ENCODE data around the gene NTF4.

NTF4 gene, protein sequence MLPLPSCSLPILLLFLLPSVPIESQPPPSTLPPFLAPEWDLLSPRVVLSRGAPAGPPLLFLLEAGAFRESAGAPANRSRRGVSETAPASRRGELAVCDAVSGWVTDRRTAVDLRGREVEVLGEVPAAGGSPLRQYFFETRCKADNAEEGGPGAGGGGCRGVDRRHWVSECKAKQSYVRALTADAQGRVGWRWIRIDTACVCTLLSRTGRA

DNA sequence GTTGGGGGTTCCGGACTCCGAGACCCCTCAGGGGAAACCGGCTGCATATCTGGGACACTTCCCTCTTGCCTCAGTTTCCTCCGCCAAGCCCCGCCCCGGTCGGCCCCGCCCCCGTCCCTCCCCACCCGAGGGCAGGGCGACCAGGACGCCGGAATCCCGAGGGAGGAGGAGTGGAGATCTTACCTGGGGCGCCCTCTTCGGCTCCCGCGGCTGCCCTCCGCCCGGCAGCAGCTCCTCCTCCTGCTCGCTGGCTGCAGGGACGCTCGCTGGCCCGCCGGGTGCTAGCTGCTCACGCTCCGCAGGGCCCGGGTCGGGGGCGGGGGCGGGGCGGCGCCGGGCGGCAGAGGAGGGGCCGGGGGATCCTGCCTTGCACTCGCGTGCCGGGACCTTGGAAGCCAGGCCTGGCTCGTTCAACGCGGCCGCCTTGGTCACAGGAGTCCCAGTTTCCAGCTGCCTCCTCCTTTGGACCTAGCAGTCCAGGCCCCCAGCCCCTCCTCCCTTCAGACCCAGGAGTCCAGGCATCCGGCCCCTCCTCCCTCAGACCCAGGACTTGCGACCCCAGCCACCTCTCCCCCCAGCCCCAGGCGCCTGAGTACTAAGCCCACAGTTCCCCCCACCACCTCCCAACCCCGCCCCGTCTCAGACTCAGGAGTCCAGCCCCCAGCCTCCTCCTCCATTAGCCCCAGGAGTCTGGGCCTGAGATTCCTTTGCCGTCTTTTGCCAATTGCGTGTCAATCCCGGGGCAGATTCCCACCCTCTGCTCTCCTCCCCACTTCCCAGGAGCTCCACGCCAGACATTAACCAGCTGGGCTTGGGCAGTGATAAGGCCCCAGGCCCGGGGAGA, at the start of gene NTF4:
NTF4 (minus strand) TSS at position 51 of the 844 bp plus-strand sequence. CDS start 2,821 bp downstream, outside the sequence.
- no peak for DNase-seq (ENCODE audit: low read depth in 2 of 2)

DNA sequence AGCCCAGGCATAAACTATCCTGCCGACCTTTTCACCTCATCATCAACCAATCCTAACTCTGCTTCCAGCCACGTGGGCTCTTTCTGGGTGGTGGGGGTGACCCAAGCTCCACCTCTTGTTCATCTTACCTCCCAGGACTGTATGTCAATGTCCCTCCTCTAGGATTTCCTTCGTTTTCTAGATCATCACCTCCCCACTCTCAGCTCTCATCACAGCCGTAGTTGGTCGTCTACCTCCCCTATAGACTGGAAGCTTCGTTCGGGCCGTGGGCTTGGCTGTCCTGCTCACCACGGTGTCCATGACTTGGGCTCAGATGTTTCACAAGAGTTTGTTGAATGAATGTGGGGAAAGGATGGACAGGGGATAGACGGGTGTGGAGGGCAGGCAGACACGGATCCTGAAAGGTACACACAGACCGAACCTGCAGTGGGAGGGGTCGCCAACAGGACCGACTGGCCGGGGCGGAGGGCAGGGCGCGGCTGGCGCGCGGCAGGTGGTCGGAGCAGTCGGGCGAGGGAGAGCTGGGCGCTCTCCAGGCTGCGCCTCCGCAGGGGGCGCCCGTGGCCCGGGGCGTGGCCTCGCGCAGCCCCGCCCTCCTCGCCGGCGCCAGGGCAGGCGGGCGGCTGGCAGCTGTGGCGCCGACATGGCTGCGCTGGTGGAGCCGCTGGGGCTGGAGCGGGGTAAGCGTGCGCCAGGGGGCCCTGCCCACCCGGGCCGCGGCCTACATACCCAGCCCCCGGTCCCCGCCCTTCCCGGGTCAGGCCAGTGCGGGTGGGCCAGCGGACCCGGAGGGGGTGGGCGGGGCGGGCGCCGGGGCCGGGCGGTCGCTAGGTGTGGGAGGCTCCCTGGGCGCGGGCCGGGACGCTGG, 49.4 kb upstream of the NTF4 start, which contains the start of gene LIN7B:
LIN7B (plus strand) TSS at position 609 of the 868 bp plus-strand sequence; CDS start at position 644, 35 bp downstream.
- peak in 1 of 2 donors; percentile 59 for DNase-seq (ENCODE audit: low read depth in 2 of 2)

DNA sequence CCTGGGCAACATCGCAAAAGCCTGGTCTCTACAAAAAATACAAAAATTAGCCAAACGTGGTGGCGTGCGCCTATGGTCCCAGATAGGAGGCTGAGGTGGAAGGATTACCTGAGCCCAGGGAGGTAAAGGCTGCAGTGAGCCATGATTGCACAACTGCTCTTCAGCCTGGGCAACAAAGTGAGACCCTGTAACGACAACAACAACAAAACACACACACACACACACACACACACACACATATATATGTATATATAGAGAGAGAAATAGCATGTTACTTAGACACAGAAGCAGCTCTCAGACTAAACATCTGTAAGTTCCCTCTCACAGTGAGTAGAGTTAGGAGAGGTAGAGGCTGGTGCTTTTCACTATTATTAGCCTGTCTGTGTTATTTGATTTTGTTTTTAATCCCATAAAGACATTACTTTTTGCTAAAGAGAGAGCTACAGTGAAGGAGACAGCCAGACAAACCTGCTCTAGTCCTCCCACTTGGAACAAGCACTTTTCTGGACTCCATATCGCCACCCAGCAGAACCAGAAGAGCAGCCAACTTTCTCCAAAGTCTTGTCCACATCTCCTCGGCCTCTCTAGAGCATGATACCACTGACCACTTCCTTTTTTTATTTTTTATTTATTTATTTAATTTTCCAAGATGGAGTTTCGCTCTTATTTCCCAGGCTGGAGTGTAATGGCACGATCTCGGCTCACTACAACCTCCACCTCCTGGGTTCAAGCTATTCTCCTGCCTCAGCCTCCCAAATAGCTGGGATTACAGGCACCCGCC, 46.8 kb upstream of the NTF4 start:
- no peak for DNase-seq (ENCODE audit: low read depth in 2 of 2)

DNA sequence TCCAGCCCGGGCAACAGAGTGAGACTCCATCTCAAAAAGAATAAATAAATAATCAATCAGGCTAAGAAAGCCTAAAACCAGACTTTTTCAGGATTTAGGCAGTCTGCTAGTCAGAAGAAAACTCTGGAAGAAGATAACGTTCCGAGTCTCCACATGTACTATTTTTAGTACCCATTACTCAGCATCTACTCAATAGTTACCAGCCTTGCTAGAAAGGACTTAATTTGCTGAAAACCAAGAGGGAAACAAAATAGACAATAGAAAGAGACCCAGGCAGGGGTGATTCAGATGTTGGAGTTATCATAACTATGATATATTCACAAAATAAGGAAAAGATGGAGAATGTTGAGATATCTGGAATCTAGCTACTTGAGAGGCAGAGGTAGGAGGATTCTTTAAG, 45.9 kb upstream of the NTF4 start:
- no peak for DNase-seq (ENCODE audit: low read depth in 2 of 2)

DNA sequence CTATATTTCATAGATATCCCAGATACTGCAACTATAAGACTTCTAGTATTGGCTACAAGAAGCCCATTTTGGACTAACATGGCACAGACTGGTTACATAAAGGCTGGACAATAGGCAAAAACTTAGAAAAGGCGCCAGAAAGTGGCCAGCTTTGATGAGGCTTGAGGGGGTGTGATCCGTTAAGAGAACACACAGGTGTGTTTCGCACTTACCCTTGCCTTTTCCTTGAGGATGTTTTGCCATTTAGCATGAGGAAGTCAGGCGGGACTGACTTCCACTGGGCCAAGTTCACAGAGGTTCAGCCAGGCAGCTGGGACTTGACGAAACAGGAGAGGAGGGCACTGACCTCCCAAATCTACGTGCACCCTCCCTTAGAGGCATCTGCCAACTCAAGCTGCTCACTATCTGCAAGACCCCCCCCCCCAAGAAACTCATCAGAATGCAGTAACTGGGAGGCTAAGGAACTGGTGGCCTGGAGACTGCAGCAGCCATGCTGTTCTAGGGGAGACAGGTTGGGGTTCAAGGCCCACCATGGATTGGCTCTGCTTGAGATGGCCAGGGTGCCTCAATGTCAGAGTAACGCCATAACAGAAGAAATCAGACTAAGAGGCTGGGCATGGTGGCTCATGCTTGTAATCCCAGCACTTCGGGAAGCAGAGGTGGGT, 45.1 kb upstream of the NTF4 start:
- DNase-seq (ENCODE audit: low read depth in 2 of 2) = no peak

DNA sequence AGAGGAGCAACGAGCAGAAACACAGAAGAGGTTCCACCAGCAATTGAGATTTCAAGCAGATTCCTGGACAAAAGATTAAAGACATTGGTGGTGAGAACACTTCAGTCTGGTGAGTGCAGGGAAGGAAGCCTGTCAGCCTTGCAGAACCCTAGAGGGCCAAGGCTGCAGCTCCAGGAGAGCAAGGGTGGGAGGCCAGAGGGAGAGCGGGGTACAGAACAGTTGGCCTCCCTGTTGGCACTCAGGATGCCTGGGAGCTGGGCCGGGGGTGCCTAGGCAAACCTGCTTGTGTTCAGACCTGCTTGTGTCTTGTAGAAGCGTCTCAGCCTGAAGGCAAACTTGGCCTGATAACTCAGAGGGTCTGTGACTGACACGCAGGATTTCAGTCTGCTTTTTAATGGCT, 44.4 kb upstream of the NTF4 start:
- no peak for DNase-seq (ENCODE audit: low read depth in 2 of 2)

DNA sequence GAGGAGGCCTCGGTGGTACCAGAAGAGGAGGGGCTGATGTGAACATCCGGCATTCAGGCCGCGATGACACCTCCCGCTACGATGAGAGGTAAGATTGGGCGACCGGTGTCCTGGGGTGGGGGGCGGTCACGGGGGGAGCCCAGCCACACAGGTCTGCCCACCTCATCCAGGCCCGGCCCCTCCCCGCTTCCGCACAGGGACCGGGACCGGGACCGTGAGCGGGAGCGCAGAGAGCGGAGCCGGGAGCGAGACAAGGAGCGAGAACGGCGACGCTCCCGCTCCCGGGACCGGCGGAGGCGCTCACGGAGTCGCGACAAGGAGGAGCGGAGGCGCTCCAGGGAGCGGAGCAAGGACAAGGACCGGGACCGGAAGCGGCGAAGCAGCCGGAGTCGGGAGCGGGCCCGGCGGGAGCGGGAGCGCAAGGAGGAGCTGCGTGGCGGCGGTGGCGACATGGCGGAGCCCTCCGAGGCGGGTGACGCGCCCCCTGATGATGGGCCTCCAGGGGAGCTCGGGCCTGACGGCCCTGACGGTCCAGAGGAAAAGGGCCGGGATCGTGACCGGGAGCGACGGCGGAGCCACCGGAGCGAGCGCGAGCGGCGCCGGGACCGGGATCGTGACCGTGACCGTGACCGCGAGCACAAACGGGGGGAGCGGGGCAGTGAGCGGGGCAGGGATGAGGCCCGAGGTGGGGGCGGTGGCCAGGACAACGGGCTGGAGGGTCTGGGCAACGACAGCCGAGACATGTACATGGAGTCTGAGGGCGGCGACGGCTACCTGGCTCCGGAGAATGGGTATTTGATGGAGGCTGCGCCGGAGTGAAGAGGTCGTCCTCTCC, 43.2 kb upstream of the NTF4 start:
- no peak for DNase-seq (ENCODE audit: low read depth in 2 of 2)

DNA sequence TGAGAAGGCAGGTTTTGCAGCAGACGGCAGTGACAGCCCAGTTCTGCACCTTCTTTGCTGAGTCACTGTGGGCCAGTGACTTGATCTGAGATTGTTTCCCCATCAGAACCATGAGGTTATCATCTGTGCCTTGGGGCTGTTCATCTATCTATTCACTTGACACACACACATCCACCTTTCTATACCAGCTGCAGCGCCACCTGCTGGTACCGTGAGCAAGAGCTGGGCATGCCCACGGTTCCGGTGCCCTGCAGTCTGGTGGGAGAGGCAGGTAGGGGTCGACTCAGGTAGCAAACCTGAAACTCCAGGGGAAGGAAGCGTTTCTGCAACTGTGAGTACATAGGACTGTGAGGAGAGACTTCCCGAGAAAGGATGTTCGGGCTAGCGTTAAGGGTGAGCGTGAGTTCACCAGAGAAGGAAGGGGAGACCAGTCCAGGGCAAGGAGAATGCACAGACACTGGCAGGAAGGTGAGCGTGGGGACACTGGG, 42.1 kb upstream of the NTF4 start:
- DNase-seq (ENCODE audit: low read depth in 2 of 2) = peak; percentile 34 to 49

DNA sequence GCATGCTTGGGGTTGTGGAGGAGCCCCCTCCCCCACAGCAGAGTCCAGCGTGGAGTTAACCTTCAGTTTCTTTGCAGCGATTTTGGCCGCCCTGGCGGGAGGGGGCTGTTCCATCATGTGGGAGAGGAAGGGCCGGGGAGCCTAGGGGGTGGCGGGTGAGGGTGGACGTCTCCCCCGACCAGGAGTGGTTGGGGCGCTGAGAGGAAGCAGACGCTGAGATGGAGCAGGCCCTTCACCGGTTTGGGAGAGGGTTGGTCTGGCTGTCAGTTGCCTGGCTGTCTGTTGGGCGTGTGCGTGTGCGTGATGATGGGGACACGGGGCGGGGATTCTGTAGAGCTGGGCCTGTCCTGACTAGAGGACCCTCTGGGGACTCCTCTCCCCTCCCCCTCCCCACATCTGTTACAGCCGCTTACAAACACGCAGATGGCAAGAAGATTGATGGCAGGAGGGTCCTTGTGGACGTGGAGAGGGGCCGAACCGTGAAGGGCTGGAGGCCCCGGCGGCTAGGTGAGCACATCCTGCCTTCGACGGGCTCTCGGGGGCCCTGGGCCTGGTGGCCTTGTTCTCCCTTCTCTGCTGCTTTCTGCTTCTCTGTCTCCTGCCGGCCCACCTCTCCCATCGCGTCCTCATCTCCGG, 39.7 kb upstream of the NTF4 start:
- no peak for DNase-seq (ENCODE audit: low read depth in 2 of 2)

DNA sequence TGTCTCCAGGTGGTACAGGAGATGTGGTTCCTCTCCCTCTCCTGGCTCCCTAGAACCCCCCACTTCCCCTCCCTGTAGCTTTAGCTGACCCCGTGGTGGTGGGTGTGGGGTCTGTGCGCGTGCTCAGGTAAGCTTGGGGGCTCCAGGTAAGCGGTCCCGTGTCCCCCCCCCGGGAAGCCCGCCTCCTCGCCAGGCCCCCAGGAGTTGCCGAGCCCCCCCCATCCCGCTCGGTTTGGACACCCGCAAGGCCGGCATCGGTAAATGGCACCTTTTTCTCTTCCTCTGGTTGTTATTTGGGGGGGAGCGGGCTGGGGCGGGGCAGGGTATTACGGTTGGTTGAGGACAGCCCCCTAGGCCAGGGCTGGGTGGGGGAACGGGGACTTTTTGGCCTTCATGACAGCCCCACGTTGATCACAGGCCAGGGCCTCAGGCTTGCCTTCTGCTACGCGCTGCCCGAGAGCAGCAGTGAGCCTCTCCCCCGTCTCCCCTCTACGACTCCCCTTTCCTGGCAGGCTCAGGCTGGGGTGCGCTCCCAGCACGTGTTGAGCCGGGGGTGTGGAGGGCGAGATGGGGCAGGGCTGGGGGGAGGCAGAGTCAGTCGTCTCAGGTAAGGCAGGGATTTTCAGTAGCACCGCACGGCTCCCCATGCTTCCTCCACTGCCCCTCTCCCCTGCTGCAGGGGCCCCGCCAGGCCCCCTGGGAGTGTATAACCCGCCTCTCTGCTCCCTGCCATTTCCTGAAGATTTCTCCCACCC, 38.9 kb upstream of the NTF4 start:
- no peak for DNase-seq (ENCODE audit: low read depth in 2 of 2)

DNA sequence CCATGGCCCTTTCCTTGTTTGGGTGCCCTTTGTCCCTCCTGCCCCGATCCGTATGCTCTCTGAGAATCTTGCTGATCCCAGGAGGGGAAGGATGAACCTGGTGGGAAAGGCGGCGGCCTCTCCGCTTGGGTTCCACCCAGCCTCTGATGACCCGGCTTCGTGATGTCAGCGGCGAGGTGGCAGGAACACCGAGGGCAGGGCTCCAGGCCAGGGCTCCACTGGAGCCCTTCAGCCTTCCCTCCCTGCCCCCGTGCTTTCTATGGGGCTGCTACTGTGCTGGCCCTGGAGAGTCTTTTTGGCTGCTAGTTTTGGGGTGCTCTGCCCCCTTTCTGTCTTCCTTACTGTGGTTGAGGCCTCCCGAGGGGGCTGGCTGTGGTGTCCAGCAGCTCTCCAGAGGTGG, 37.7 kb upstream of the NTF4 start:
- no peak for DNase-seq (ENCODE audit: low read depth in 2 of 2)

DNA sequence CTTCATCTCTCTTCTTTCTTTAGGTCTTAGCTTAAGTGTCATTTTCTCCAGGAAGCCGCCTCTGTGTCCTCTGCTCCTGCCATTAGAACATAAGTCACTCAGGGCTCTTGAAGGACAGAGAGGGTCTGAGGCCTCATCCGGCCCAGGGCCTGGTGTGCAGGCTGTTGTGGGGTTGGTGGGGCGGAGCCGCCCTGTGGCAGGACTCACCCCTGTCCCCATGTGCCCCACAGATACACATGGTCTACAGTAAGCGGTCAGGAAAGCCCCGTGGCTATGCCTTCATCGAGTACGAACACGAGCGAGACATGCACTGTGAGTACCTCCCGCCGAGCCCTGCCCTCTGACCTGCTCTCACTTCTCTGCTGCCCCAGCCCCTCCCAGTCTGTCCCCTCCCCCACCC, 36.5 kb upstream of the NTF4 start:
- DNase-seq (ENCODE audit: low read depth in 2 of 2) = no peak

DNA sequence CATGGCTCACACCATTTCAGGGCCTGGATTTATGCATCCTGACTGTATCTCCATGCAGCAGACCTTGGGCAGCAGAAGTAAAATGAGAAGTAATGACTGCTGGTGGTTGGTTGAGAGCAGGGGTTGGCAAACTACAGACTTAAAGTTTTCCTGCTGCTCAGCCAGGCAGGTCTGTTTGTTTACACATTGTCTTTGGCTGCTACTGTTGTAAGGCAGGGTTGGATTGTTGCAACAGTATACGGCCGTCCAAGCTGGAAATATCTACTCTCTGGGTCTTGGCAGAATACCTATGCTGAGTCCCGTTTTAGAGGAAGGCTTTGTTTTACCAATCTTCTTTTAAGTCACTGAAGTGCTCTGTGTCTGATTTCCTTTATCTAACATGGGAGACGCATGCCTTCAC, 34.2 kb upstream of the NTF4 start:
- DNase-seq (ENCODE audit: low read depth in 2 of 2) = no peak

DNA sequence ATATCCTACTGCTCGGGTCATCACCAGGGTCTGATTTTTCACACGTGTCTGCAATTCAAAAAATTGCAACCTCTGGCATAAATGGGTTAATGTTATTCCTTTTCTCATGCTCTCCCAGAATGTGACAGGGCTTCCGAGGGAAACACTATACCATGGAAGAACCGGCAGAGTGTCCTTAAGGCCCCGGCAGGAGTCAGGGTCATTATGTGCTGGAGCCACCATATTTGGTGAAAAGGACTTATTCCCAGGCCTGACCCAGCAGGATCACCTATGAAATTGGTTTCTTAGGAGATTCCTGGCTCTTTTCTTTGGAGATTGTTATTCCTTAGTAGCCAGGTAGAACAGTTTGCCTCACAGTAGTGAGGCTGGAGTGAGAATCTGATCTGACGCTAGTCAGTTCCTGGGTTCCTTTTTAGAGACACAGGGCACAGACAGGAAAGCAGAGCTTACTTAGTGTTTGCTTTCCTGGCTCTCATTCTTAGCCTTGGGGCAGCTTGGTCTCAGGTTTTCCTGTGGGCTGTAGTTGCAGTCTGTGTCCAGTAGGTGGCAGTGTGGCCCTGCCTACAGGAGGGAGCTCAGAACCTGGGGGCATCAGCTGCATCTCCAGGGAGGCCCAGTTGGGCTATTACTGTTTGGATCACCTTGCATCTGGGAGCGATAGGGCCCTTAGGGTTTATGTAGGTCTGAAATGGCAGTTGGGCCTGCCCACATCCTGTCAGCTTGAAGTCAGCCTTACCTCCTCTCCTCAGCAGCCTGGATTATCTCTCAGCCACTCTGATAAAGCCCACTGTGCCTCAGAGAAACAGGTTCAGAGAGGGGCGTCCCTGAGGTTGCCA, 33.1 kb upstream of the NTF4 start:
- DNase-seq (ENCODE audit: low read depth in 2 of 2) = peak; percentile 31 to 39

DNA sequence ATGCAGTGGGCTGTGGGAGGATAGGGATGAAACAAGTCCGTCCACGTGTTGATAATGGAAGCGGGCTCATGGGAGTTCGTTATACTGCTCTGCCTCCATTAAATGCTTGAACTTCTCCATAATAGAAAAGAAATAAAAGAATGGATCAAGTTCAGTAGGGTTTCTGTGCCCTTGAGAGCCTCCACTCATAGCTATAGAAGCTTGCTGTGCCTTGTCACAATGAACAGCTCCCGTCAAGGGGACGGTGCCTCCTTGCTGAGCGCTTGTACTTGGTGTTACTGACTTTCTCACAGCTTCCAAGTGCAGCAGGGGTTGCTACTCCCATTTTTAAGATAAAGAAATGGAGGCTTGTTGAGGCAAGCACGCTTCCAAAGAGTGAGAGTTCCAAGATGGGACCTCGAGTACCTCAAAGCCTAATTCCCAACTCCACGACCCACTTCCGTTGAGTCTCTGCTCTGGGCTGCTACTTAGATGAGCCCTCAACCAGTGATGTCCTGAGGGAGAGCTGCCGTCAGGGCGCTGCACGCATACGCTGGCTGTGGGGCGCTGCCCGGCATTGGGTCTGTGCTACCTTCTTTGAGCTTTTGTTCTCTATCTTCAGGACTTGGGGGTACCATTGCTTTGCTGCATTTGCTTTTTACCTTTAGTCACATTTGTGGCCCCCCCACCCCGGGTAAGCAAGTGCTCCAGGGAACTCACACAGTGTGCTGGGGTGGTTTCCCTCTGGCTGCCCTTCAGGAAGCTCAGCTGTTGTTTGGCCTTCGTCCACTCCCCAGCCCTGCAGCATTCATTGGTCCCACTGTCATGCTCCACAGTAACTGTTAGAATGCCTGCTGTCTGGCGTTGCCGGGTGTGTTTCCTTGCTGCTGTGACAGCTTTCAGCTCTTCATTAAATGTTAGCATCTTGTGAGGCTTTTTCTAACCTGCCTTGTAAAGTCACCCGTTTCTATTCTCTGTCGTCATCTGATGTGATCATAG, 30.2 kb upstream of the NTF4 start:
- DNase-seq (ENCODE audit: low read depth in 2 of 2) = no peak

DNA sequence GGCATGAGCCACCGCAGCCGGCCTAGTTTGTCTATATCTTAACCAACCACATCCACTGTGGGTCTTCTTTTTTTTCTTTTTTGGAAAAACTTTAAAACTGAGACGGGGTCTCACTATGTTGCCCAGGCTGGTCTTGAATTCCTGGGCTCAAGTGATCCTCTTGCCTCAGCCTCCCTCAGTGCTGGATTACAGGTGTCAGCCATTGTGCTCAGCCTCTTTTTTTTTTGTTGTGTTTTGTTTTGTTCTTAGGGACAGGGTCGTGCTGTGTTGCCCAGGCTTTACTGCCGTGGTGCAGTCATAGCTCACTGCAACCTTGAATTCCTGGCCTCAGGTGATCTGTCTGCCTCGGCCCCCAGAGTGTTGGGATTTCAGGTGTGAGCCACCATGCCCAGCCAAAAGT, 28.1 kb upstream of the NTF4 start:
- no peak for DNase-seq (ENCODE audit: low read depth in 2 of 2)

Data from stimulated activated CD4-positive, alpha-beta T cell treated with anti-CD3 and anti-CD28 coated beads, Interleukin-1b, Interleukin-23, amount 100 ng/mL, for 1 hour (primary cell).